ENCODE results near the gene GET3. TPM values are rescaled to one million over a fixed set of nuclear protein-coding genes. Genes with fewer than 3 reads are reported as not detected.
A peak's percentile ranks its signal among the peaks of the same experiment; 100 is the strongest.

GET3 gene
- total and polyA plus RNA-seq, 2 of the 13 experiments (the other 11 are each of a cell fraction or from before 2014, with no cell fraction given), result 57.7 to 59.4 TPM

GRCh38 chr19:12736995-12737834, at the start of gene GET3 (continued):
- TF ChIP-seq ZNF609 (CRISPR knock-in tag; IDR thresholded peaks at IDR 0.05; ENCODE audit: borderline replicate concordance) (no peak), MATR3 (CRISPR knock-in tag; IDR thresholded peaks at IDR 0.05) (no peak), ZNF790 (CRISPR knock-in tag; IDR thresholded peaks at IDR 0.05; ENCODE audit: borderline replicate concordance) (0 out of 2 replicates have a peak, but pooled peaks have one; percentile 39), ZBTB21 (CRISPR knock-in tag; IDR thresholded peaks at IDR 0.05) (no peak), ZBTB34 (CRISPR knock-in tag; IDR thresholded peaks at IDR 0.05) (no peak), BHLHE40 (IDR thresholded peaks at IDR 0.05; ENCODE audit: low read length) (peak; percentile 95), THAP7 (CRISPR knock-in tag; IDR thresholded peaks at IDR 0.05) (no peak), ATF2 (CRISPR knock-in tag; IDR thresholded peaks at IDR 0.05) (0 out of 2 replicates have a peak, but pooled peaks have one; percentile 1), REL (CRISPR knock-in tag; conservative IDR thresholded peaks at IDR 0.05) (no peak), SATB2 (CRISPR knock-in tag; IDR thresholded peaks at IDR 0.05) (no peak), ZFP37 (CRISPR knock-in tag; IDR thresholded peaks at IDR 0.05; ENCODE audit: borderline replicate concordance) (no peak), ELF1 (CRISPR knock-in tag; IDR thresholded peaks at IDR 0.05) (peak; percentile 18), ZNF292 (CRISPR knock-in tag; IDR thresholded peaks at IDR 0.05; ENCODE audit: borderline replicate concordance, low read depth) (no peak), PRDM15 (CRISPR knock-in tag; IDR thresholded peaks at IDR 0.05) (no peak), ATF7 (IDR thresholded peaks at IDR 0.05) (peak; percentile 71), ATF7 (CRISPR knock-in tag; IDR thresholded peaks at IDR 0.05) (no peak), ZNF816 (CRISPR knock-in tag; IDR thresholded peaks at IDR 0.05; ENCODE audit: borderline replicate concordance) (no peak)

Data from HepG2 (cell line).